MCF 10A (cell line): ENCODE data around the gene RCL1. TPM values are rescaled to one million over a fixed set of nuclear protein-coding genes. Genes with fewer than 3 reads are reported as not detected.
"Not testable (repeated sequence)": the region's sequence is repeated elsewhere in the genome, so short reads cannot be mapped to it uniquely, and the experiment has no call there.

ENCODE experiments used
- BruUV-seq: library from RNA; stranded (reverse); fragments of 400-500 nt; replicated peaks from 2 replicates; lab custom pipeline; 2021; lab: Mats Ljungman, UMichigan
- CTCF ChIA-PET: fragments of 300-600 bp; sonication (Branson Sonifier 250); formaldehyde crosslinking; extraction: SDS; loops from one replicate; lab custom pipeline; 2021; ENCODE audit warnings: antibody characterized with exemption, inconsistent platforms; lab: Yijun Ruan, JAX
- POLR2A ChIA-PET: fragments of 300-600, 350-650 bp; sonication (Branson Sonifier 250); formaldehyde crosslinking; extraction: SDS; loops from one replicate; lab custom pipeline; 2020; ENCODE audit warnings: antibody characterized with exemption, inconsistent platforms; lab: Yijun Ruan, JAX
- DNase-seq: peaks from one replicate; pipeline ENCODE4 v3.0.0-alpha.2; 2018; ENCODE audit not compliant: unreplicated experiment
- H3K27ac Mint-ChIP-seq: one replicate; pipeline ENCODE4 v1.8.0; 2022; ENCODE audit warnings: mild to moderate bottlenecking, low read depth, mixed read lengths; ENCODE audit not compliant: unreplicated experiment
- H3K27me3 Mint-ChIP-seq: one replicate; pipeline ENCODE4 v1.8.0; 2022; ENCODE audit warnings: mixed read lengths; ENCODE audit not compliant: insufficient read depth, unreplicated experiment
- H3K36me3 Mint-ChIP-seq: one replicate; pipeline ENCODE4 v1.8.0; 2022; ENCODE audit warnings: mild to moderate bottlenecking, moderate library complexity, mixed read lengths; ENCODE audit not compliant: insufficient read depth, unreplicated experiment
- H3K4me1 Mint-ChIP-seq: one replicate; pipeline ENCODE4 v1.8.0; 2022; ENCODE audit warnings: mixed read lengths; ENCODE audit not compliant: insufficient read depth, unreplicated experiment
- H3K4me3 Mint-ChIP-seq: one replicate; pipeline ENCODE4 v1.8.0; 2022; ENCODE audit warnings: mild to moderate bottlenecking, moderate library complexity, mixed read lengths; ENCODE audit not compliant: unreplicated experiment
- H3K9me3 Mint-ChIP-seq: one replicate; pipeline ENCODE4 v1.8.0; 2022; ENCODE audit warnings: mixed read lengths; ENCODE audit not compliant: unreplicated experiment
- intact Hi-C: fragments of 100-400 bp; cut with micrococcal nuclease; formaldehyde crosslinking; loops from 2 replicates; pipeline ENCODE4 v1.14.1; 2022
- total RNA-seq: library from RNA; stranded (reverse); gene quantifications from 2 replicates; pipeline ENCODE4 v1.2.3, GENCODE V29; 2022
- TF ChIP-seq, protein P1 (sequence below): fragments of 200-600 bp; IDR thresholded peaks from one replicate; pipeline ENCODE4 v1.8.0; 2022; ENCODE audit warnings: antibody characterized with exemption, mild to moderate bottlenecking; ENCODE audit not compliant: unreplicated experiment

Gene RCL1
- total RNA-seq, 1 experiment from 2014 or later = 27.8 TPM

DNA sequence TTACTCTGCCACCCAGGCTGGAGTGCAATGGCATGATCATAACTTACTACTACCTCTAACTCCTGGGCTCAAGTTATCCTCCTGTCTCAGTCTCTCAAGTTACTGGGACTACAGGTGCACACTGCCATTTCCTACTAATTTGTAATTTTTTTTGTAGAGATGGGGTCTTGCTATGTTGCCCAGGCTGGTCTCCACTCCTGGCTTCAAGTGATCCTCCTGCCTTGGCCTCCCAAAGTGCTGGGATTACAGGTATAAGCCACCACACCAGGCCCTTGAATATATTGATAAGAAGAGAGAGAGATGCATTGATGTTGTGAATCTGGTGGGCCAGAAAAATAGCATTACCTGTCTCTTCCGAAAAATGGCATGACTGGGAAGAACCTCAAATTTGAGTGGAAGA is 21.0 kb upstream of the RCL1 start:
- H3K4me1 Mint-ChIP-seq = no peaks in the 10 kb centered on the region
- POLR2A ChIA-PET = no interaction called here
- H3K4me3 Mint-ChIP-seq = no peak overlapping the region
- no peaks in the 10 kb centered on the region for H3K27me3 Mint-ChIP-seq
- H3K36me3 Mint-ChIP-seq = no peaks in the 10 kb centered on the region
- no peak for DNase-seq
- TF ChIP-seq, protein P1, sequence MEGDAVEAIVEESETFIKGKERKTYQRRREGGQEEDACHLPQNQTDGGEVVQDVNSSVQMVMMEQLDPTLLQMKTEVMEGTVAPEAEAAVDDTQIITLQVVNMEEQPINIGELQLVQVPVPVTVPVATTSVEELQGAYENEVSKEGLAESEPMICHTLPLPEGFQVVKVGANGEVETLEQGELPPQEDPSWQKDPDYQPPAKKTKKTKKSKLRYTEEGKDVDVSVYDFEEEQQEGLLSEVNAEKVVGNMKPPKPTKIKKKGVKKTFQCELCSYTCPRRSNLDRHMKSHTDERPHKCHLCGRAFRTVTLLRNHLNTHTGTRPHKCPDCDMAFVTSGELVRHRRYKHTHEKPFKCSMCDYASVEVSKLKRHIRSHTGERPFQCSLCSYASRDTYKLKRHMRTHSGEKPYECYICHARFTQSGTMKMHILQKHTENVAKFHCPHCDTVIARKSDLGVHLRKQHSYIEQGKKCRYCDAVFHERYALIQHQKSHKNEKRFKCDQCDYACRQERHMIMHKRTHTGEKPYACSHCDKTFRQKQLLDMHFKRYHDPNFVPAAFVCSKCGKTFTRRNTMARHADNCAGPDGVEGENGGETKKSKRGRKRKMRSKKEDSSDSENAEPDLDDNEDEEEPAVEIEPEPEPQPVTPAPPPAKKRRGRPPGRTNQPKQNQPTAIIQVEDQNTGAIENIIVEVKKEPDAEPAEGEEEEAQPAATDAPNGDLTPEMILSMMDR = no peak
- CTCF ChIA-PET = interaction anchor here (1.4 kb wide), 1 partner anchor 9 kb away, joined by 5 read pairs; no protein-coding TSS in a partner anchor
- no peak overlapping the region for H3K27ac Mint-ChIP-seq
- no peaks in the 10 kb centered on the region for H3K9me3 Mint-ChIP-seq
- intact Hi-C loops = no loop called here
- no TSS peak for BruUV-seq

DNA sequence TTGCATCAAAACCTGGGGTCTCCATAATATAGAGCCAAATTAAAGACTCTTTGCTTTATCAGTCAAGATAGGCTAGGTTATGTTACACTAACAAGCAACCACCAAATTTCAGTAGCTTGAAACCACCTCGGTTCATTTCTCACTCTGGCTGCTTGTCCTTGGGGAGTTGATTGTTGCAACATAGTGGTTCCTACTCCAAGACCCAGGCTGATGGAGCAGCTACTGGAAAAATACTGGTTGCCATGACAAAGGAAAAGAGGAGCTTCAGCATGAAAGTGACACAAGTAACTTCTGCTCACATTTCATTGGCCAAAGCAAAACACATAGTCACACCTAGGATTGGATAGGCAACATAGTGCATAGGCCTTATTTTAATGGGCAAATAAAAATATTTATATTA is 18.5 kb upstream of the RCL1 start:
- no peaks in the 10 kb centered on the region for H3K27me3 Mint-ChIP-seq
- intact Hi-C loops = no loop called here
- ChIA-PET POLR2A (interaction anchor here (0.9 to 1.0 kb wide), 2 partner anchors 9 to 65 kb away, joined by 3 read pairs; no protein-coding TSS in a partner anchor), CTCF (interaction anchor here (0.6 to 1.8 kb wide), 4 partner anchors 11 to 447 kb away, joined by 3 to 8 read pairs (median 4); no protein-coding TSS in a partner anchor)
- peak; percentile 45 for DNase-seq
- H3K4me3 Mint-ChIP-seq = no peak overlapping the region
- no peak overlapping the region for H3K27ac Mint-ChIP-seq
- no peaks in the 10 kb centered on the region for H3K36me3 Mint-ChIP-seq
- no peaks in the 10 kb centered on the region for H3K4me1 Mint-ChIP-seq
- H3K9me3 Mint-ChIP-seq = no peaks in the 10 kb centered on the region
- TF ChIP-seq, protein P1 = no peak
- no TSS peak for BruUV-seq

DNA sequence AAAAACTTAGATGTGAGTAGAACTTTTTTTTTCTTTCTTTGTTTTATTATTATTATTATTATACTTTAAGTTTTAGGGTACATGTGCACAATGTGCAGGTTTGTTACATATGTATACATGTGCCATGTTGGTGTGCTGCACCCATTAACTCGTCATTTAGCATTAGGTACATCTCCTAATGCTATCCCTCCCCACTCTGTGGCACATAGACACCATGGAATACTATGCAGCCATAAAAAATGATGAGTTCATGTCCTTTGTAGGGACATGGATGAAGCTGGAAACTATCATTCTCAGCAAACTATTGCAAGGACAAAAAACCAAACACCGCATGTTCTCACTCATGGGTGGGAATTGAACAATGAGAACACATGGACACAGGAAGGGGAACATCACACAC is 17.8 kb upstream of the RCL1 start:
- H3K4me3 Mint-ChIP-seq, H3K9me3 Mint-ChIP-seq, POLR2A ChIA-PET: not testable (repeated sequence)

DNA sequence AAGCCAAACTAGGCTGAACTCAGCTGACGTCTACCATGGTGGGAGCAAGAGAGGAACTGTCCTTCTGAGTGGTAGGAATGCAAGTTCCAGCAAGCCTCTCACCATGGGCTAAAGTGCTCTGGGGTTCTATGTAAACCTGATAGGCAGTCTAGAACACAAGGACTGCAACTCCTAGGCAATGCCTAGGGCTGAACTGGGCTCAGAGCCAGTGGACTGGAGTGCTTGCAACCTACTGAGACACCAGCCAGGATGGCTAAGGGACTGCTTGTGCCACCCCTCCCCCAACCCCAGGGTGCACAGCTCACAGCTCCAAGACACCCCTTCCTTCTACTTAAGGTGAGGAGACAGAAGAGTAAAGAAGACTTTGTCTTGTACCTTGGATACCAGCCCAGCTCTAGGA is 12.1 kb upstream of the RCL1 start:
- ChIA-PET CTCF (interaction anchor here (0.7 to 3.2 kb wide), 2 partner anchors 22 to 208 kb away, joined by 3 to 17 read pairs; no protein-coding TSS in a partner anchor), POLR2A (interaction anchor here (1.5 kb wide), 1 partner anchor 12 kb away, joined by 6 read pairs; the partner anchor contains the start of gene RCL1)
- TF ChIP-seq, protein P1 = no peak
- no peaks in the 10 kb centered on the region for H3K36me3 Mint-ChIP-seq
- no peaks in the 10 kb centered on the region for H3K27me3 Mint-ChIP-seq
- H3K4me1 Mint-ChIP-seq = peaks cover 7% of the 10 kb centered on the region
- BruUV-seq = no TSS peak
- no peak overlapping the region for H3K27ac Mint-ChIP-seq
- H3K4me3 Mint-ChIP-seq = no peak overlapping the region
- H3K9me3 Mint-ChIP-seq = no peaks in the 10 kb centered on the region
- intact Hi-C loops = no loop called here
- DNase-seq = peak; percentile 17

More for the DNA sequence above, 17.8 kb upstream of the RCL1 start:
- H3K4me1 Mint-ChIP-seq, intact Hi-C loops, BruUV-seq, H3K27ac Mint-ChIP-seq, DNase-seq, H3K27me3 Mint-ChIP-seq, H3K36me3 Mint-ChIP-seq: not testable (repeated sequence)
- CTCF ChIA-PET = interaction anchor here (1.4 kb wide), 1 partner anchor 13 kb away, joined by 4 read pairs; no protein-coding TSS in a partner anchor
